PC-3 (cell line): ENCODE measurements around the gene CA7.

Experiments used
- CTCF ChIP-seq: fragments of 300-600 bp; sonication (generic); conservative IDR thresholded peaks from 2 replicates; pipeline ENCODE4 v1.5.1; 2017; ENCODE audit warnings: antibody characterized with exemption, low read depth, mild to moderate bottlenecking, low read length
- EZH2 ChIP-seq: fragments of 300-600 bp; sonication (generic); IDR thresholded peaks from one replicate; pipeline ENCODE4 v1.6.1; 2017; ENCODE audit warnings: antibody characterized with exemption, mild to moderate bottlenecking, low read length; ENCODE audit not compliant: unreplicated experiment

- TF ChIP-seq CTCF: no peak
- no peak for TF ChIP-seq EZH2
Measured at GRCh38 chr16:66863707-66864106, 19.5 kb downstream of the CA7 start.
